ENCODE results near the gene PCMTD2.
"Not testable (repeated sequence)": the region's sequence is repeated elsewhere in the genome, so short reads cannot be mapped to it uniquely, and the experiment has no call there.

PCMTD2 gene

GRCh38 chr20:64258071-64258823 lies 2.7 kb downstream of the PCMTD2 start:
- DNase-seq = no peak

- DNase-seq = no peak
These were observed 4.7 kb downstream of the PCMTD2 start for GRCh38 chr20:64260239-64260638.

GRCh38 chr20:64261138-64261537 lies 5.6 kb downstream of the PCMTD2 start:
- no peak for DNase-seq

GRCh38 chr20:64264091-64264490 lies 8.5 kb downstream of the PCMTD2 start:
- no peak for DNase-seq

- DNase-seq = no peak
These were observed 9.7 kb downstream of the PCMTD2 start for GRCh38 chr20:64265201-64265600.

- no peak for DNase-seq
These were observed 11.4 kb downstream of the PCMTD2 start for GRCh38 chr20:64266988-64267387.

GRCh38 chr20:64268174-64268573 lies 12.6 kb downstream of the PCMTD2 start:
- no peak for DNase-seq

GRCh38 chr20:64269604-64270411 lies 14.3 kb downstream of the PCMTD2 start:
- DNase-seq = no peak

- DNase-seq = no peak
These were observed 16.1 kb downstream of the PCMTD2 start for GRCh38 chr20:64271636-64272035.

GRCh38 chr20:64273109-64273508 lies 17.6 kb downstream of the PCMTD2 start:
- DNase-seq = no peak

GRCh38 chr20:64276817-64277216 lies 21.3 kb downstream of the PCMTD2 start:
- DNase-seq = no peak

GRCh38 chr20:64277571-64278316 lies 22.2 kb downstream of the PCMTD2 start:
- no peak for DNase-seq

GRCh38 chr20:64278317-64278681 lies 22.8 kb downstream of the PCMTD2 start:
- DNase-seq = no peak

GRCh38 chr20:64279826-64280459 lies 24.4 kb downstream of the PCMTD2 start:
- DNase-seq = no peak

- DNase-seq = no peak
These were observed 24.9 kb downstream of the PCMTD2 start for GRCh38 chr20:64280460-64280843.

GRCh38 chr20:64283646-64284045 lies 28.1 kb downstream of the PCMTD2 start:
- DNase-seq = no peak

- DNase-seq = peak; percentile 88
These were observed 30.3 kb downstream of the PCMTD2 start for GRCh38 chr20:64285579-64286446.

- DNase-seq = not testable (repeated sequence)
These were observed 31.1 kb downstream of the PCMTD2 start for GRCh38 chr20:64286447-64287263.

- not testable (repeated sequence) for DNase-seq
These were observed 31.7 kb downstream of the PCMTD2 start for GRCh38 chr20:64287264-64287590.

- DNase-seq = not testable (repeated sequence)
These were observed 36.6 kb downstream of the PCMTD2 start for GRCh38 chr20:64292167-64292566.

GRCh38 chr20:64303086-64303485 lies 47.5 kb downstream of the PCMTD2 start:
- not testable (repeated sequence) for DNase-seq
